SK-N-SH treated with all-trans-retinoic acid at 6 μM for 48 hours (cell line): ENCODE results near the gene CHRNA3.

Experiments used
- ATAC-seq: fragments of 200-7000 bp; cut with Tn5 transposase; 3 replicates; pipeline ENCODE4 v1.9.1; 2020; ENCODE audit warnings: mild to moderate bottlenecking, moderate library complexity
- ARNTL ChIP-seq: fragments of 450-650 bp; formaldehyde crosslinking; IDR thresholded peaks from 2 replicates; pipeline ENCODE4 v1.5.0; 2020; ENCODE audit warnings: low read depth, mild to moderate bottlenecking, moderate library complexity, borderline replicate concordance
- BACH2 ChIP-seq: fragments of 250-450 bp; sonication (Bioruptor Pico); IDR thresholded peaks from 2 replicates; pipeline ENCODE4 v1.9.0; 2021; ENCODE audit warnings: mild to moderate bottlenecking, borderline replicate concordance
- CREB5 ChIP-seq: fragments of 250-450 bp; sonication (Bioruptor Pico); IDR thresholded peaks from 2 replicates; pipeline ENCODE4 v1.5.1; 2020; ENCODE audit warnings: low read depth, mild to moderate bottlenecking, moderate library complexity
- CSDC2 ChIP-seq: fragments of 250-450 bp; sonication (Bioruptor Pico); IDR thresholded peaks from 2 replicates; pipeline ENCODE4 v1.5.0; 2020; ENCODE audit warnings: mild to moderate bottlenecking, moderate library complexity
- CSRNP3 ChIP-seq: fragments of 250-450 bp; sonication (Bioruptor Pico); IDR thresholded peaks from 2 replicates; pipeline ENCODE4 v1.5.1; 2021; ENCODE audit warnings: mild to moderate bottlenecking, moderate library complexity
- ESRRG ChIP-seq: fragments of 250-450 bp; sonication (Bioruptor Pico); IDR thresholded peaks from 2 replicates; pipeline ENCODE4 v1.6.1; 2021; ENCODE audit warnings: mild to moderate bottlenecking
- GLIS3 ChIP-seq: fragments of 250-450 bp; sonication (Bioruptor Pico); IDR thresholded peaks from 2 replicates; pipeline ENCODE4 v1.5.0; 2020; ENCODE audit warnings: mild to moderate bottlenecking, moderate library complexity
- PATZ1 ChIP-seq: fragments of 250-450 bp; sonication (Bioruptor Pico); IDR thresholded peaks from 2 replicates; pipeline ENCODE4 v1.8.0; 2020; ENCODE audit warnings: mild to moderate bottlenecking, moderate library complexity, borderline replicate concordance
- POU6F1 ChIP-seq: fragments of 250-450 bp; sonication (Bioruptor Pico); IDR thresholded peaks from 2 replicates; pipeline ENCODE4 v1.8.0; 2021; ENCODE audit warnings: low read depth, mild to moderate bottlenecking, moderate library complexity, borderline replicate concordance
- PPARA ChIP-seq: fragments of 250-450 bp; sonication (Bioruptor Pico); IDR thresholded peaks from 2 replicates; pipeline ENCODE4 v1.5.0; 2020; ENCODE audit warnings: mild to moderate bottlenecking, borderline replicate concordance
- RARB ChIP-seq: fragments of 250-450 bp; sonication (Bioruptor Pico); IDR thresholded peaks from 2 replicates; pipeline ENCODE4 v1.8.0; 2021; ENCODE audit warnings: mild to moderate bottlenecking, moderate library complexity
- SNAI2 ChIP-seq: fragments of 250-450 bp; sonication (Bioruptor Pico); IDR thresholded peaks from 2 replicates; pipeline ENCODE4 v1.5.0; 2020; ENCODE audit warnings: mild to moderate bottlenecking, moderate library complexity
- TOX ChIP-seq: fragments of 250-450 bp; sonication (Bioruptor Pico); IDR thresholded peaks from 2 replicates; pipeline ENCODE4 v1.8.0; 2021; ENCODE audit warnings: mild to moderate bottlenecking, moderate library complexity, borderline replicate concordance
- ZFP3 ChIP-seq: fragments of 250-450 bp; sonication (Bioruptor Pico); IDR thresholded peaks from 2 replicates; pipeline ENCODE4 v1.5.0; 2020; ENCODE audit warnings: mild to moderate bottlenecking, moderate library complexity
- ZFP30 ChIP-seq: fragments of 450-650 bp; formaldehyde crosslinking; IDR thresholded peaks from 2 replicates; pipeline ENCODE4 v1.5.0; 2022; ENCODE audit warnings: mild to moderate bottlenecking, moderate library complexity
- ZNF70 ChIP-seq: fragments of 450-650 bp; formaldehyde crosslinking; IDR thresholded peaks from 2 replicates; pipeline ENCODE4 v1.5.0; 2020; ENCODE audit warnings: mild to moderate bottlenecking, moderate library complexity

The CHRNA3 gene

GRCh38 chr15:78623786-78624497 lies 3.1 kb upstream of the CHRNA3 start:
- ATAC-seq = no peak
- TF ChIP-seq GLIS3 (CRISPR knock-in tag) (no peak), RARB (CRISPR knock-in tag) (no peak), ESRRG (CRISPR knock-in tag) (no peak), PATZ1 (CRISPR knock-in tag) (no peak), ARNTL (CRISPR knock-in tag) (no peak), POU6F1 (CRISPR knock-in tag) (no peak), ZNF70 (CRISPR knock-in tag) (no peak), CSRNP3 (CRISPR knock-in tag) (no peak), CREB5 (CRISPR knock-in tag) (no peak), ZFP30 (CRISPR knock-in tag) (no peak), SNAI2 (CRISPR knock-in tag) (no peak), CSDC2 (no peak)

- TF ChIP-seq ZFP3 (CRISPR knock-in tag) (no peak), ZNF70 (CRISPR knock-in tag) (peak; percentile 56; the same call in 1 of the 2 replicates)
- ATAC-seq = no peak
These were observed 1.1 kb upstream of the CHRNA3 start for GRCh38 chr15:78621810-78622402.

GRCh38 chr15:78620021-78620526 lies 722 bp downstream of the CHRNA3 start:
- TF ChIP-seq PPARA (CRISPR knock-in tag) (no peak), POU6F1 (CRISPR knock-in tag) (no peak), ZNF70 (CRISPR knock-in tag) (no peak), ZFP3 (CRISPR knock-in tag) (no peak), BACH2 (no peak), CSDC2 (no peak), ESRRG (CRISPR knock-in tag) (no peak), SNAI2 (CRISPR knock-in tag) (no peak), TOX (CRISPR knock-in tag) (no peak), PATZ1 (CRISPR knock-in tag) (no peak)
- TF ChIP-seq, all 23 proteins: peak for 0
- ATAC-seq = peak; percentile 56
